IPS DF 6.9 (cell line): Measurements from ENCODE around the gene SCAMP3.
"Not testable (repeated sequence)": the region's sequence is repeated elsewhere in the genome, so short reads cannot be mapped to it uniquely, and the experiment has no call there.

Source experiments
- DNase-seq: peaks from one replicate; pipeline ENCODE4 v3.0.0-alpha.2; 2013; ENCODE audit warnings: low read depth, low spot score
- H3K27ac ChIP-seq: one replicate; pipeline ENCODE4 v1.5.1; 2013; ENCODE audit warnings: low read length, control low read depth
- H3K27me3 ChIP-seq: 2 replicates; pipeline ENCODE4 v1.6.1; 2013; ENCODE audit warnings: mild to moderate bottlenecking, low read length; ENCODE audit not compliant: control insufficient read depth, insufficient read depth
- H3K36me3 ChIP-seq: 2 replicates; pipeline ENCODE4 v1.6.1; 2013; ENCODE audit warnings: low read length; ENCODE audit not compliant: control insufficient read depth, insufficient read depth
- H3K4me1 ChIP-seq: 2 replicates; pipeline ENCODE4 v1.6.1; 2013; ENCODE audit warnings: low read length; ENCODE audit not compliant: control insufficient read depth, insufficient read depth
- H3K4me3 ChIP-seq: 2 replicates; pipeline ENCODE4 v1.5.1; 2013; ENCODE audit warnings: mild to moderate bottlenecking, low read length
- H3K9me3 ChIP-seq: 2 replicates; pipeline ENCODE4 v1.6.1; 2013; ENCODE audit warnings: low read length, inconsistent platforms; ENCODE audit not compliant: control insufficient read depth, insufficient read depth
- WGBS: extraction: QIAGEN DNeasy Blood & Tissue Kit; methylation state at CpG from one replicate; pipeline ENCODE4 v1.1.7; 2013; ENCODE audit warnings: mixed read lengths, missing lambda C conversion rate; ENCODE audit not compliant: insufficient read length, insufficient coverage; 5-methylcytosine and 5-hydroxymethylcytosine counted together

Gene SCAMP3

GRCh38 chr1:155227261-155228095, 34.7 kb downstream of the SCAMP3 start:
- H3K4me1 ChIP-seq: peaks cover 3% of the 10 kb centered on the region
- H3K27ac ChIP-seq: no peak overlapping the region
- H3K4me3 ChIP-seq: peak overlapping the region; percentile 93
- H3K27me3 ChIP-seq: no peaks in the 10 kb centered on the region
- peak; percentile 98 for DNase-seq
- no CpG with 5 or more reads among the region's 42 CpGs for WGBS
- no peaks in the 10 kb centered on the region for H3K36me3 ChIP-seq
- H3K9me3 ChIP-seq: no peaks in the 10 kb centered on the region

- H3K4me1 ChIP-seq: peaks cover 3% of the 10 kb centered on the region
- no CpG with 5 or more reads among the region's 19 CpGs for WGBS
Observed at GRCh38 chr1:155226910-155227260, 35.3 kb downstream of the SCAMP3 start.

GRCh38 chr1:155226188-155226909, 35.8 kb downstream of the SCAMP3 start:
- Histone ChIP-seq H3K27ac (no peak overlapping the region), H3K4me3 (peak overlapping the region; percentile 93; the same call in 1 of the 2 replicates), H3K9me3 (no peaks in the 10 kb centered on the region), H3K36me3 (no peaks in the 10 kb centered on the region), H3K4me1 (peaks cover 3% of the 10 kb centered on the region), H3K27me3 (no peaks in the 10 kb centered on the region)
- no CpG with 5 or more reads among the region's 7 CpGs for WGBS
- no peak for DNase-seq

More at GRCh38 chr1:155226910-155227260, 35.3 kb downstream of the SCAMP3 start:
- no peak for DNase-seq
- H3K4me3 ChIP-seq: peak overlapping the region; percentile 93
- no peaks in the 10 kb centered on the region for H3K36me3 ChIP-seq
- H3K27me3 ChIP-seq: no peaks in the 10 kb centered on the region
- H3K27ac ChIP-seq: no peak overlapping the region
- H3K9me3 ChIP-seq: no peaks in the 10 kb centered on the region

- H3K27me3 ChIP-seq, H3K9me3 ChIP-seq, H3K27ac ChIP-seq, H3K4me1 ChIP-seq, DNase-seq, H3K36me3 ChIP-seq, H3K4me3 ChIP-seq: not testable (repeated sequence)
- WGBS: no CpG with 5 or more reads among the region's 8 CpGs
Observed at GRCh38 chr1:155225404-155225759, 36.8 kb downstream of the SCAMP3 start.

- WGBS: no CpG with 5 or more reads among the region's 7 CpGs
- Histone ChIP-seq H3K36me3 (no peaks in the 10 kb centered on the region), H3K27ac (no peak overlapping the region), H3K4me1 (peaks cover 3% of the 10 kb centered on the region), H3K9me3 (no peaks in the 10 kb centered on the region), H3K27me3 (no peaks in the 10 kb centered on the region), H3K4me3 (no peak overlapping the region)
- no peak for DNase-seq
Observed at GRCh38 chr1:155223047-155223446, 39.1 kb downstream of the SCAMP3 start.

GRCh38 chr1:155220211-155220965, 41.8 kb downstream of the SCAMP3 start:
- not testable (repeated sequence) for H3K36me3 ChIP-seq, H3K27me3 ChIP-seq, H3K27ac ChIP-seq, H3K9me3 ChIP-seq, H3K4me3 ChIP-seq, H3K4me1 ChIP-seq, DNase-seq
- WGBS: no CpG with 5 or more reads among the region's 10 CpGs

GRCh38 chr1:155219592-155220031, 42.5 kb downstream of the SCAMP3 start:
- H3K9me3 ChIP-seq: no peaks in the 10 kb centered on the region
- H3K27ac ChIP-seq: no peak overlapping the region
- H3K4me3 ChIP-seq: no peak overlapping the region
- H3K27me3 ChIP-seq: no peaks in the 10 kb centered on the region
- no peaks in the 10 kb centered on the region for H3K36me3 ChIP-seq
- no CpG with 5 or more reads among the region's 1 CpG for WGBS
- no peak for DNase-seq
- no peaks in the 10 kb centered on the region for H3K4me1 ChIP-seq

GRCh38 chr1:155218854-155219591, 43.1 kb downstream of the SCAMP3 start:
- no peaks in the 10 kb centered on the region for H3K36me3 ChIP-seq
- no peaks in the 10 kb centered on the region for H3K9me3 ChIP-seq
- H3K27me3 ChIP-seq: no peaks in the 10 kb centered on the region
- WGBS: no CpG with 5 or more reads among the region's 7 CpGs
- no peak overlapping the region for H3K27ac ChIP-seq
- H3K4me3 ChIP-seq: no peak overlapping the region
- no peaks in the 10 kb centered on the region for H3K4me1 ChIP-seq
- no peak for DNase-seq

- WGBS: no CpG with 5 or more reads among the region's 10 CpGs
- not testable (repeated sequence) for H3K27me3 ChIP-seq, H3K9me3 ChIP-seq, H3K27ac ChIP-seq, H3K4me3 ChIP-seq, DNase-seq, H3K36me3 ChIP-seq, H3K4me1 ChIP-seq
Observed at GRCh38 chr1:155214702-155215101, 47.5 kb downstream of the SCAMP3 start.

GRCh38 chr1:155212051-155212440, 50.1 kb downstream of the SCAMP3 start:
- not testable (repeated sequence) for H3K9me3 ChIP-seq, H3K4me1 ChIP-seq, H3K27me3 ChIP-seq, DNase-seq, H3K36me3 ChIP-seq, H3K27ac ChIP-seq, H3K4me3 ChIP-seq
- no CpG with 5 or more reads among the region's 7 CpGs for WGBS
